Large intestine (tissue), 12 donors: ENCODE data around the gene TXNDC11. TPM values are rescaled to one million over a fixed set of nuclear protein-coding genes. Genes with fewer than 3 reads are reported as not detected.
"Not testable (repeated sequence)": the region's sequence is repeated elsewhere in the genome, so short reads cannot be mapped to it uniquely, and the experiment has no call there.

Source experiments
- DNase-seq, 2 donors: peaks; one replicate each; pipeline versions ENCODE4 v3.0.0 to v3.0.0-alpha.2; 2013
- H3K27ac ChIP-seq: one replicate; pipeline ENCODE4 v1.5.1; 2013; ENCODE audit warnings: low read length
- H3K27me3 ChIP-seq: 2 replicates; pipeline ENCODE4 v1.6.1; 2013; ENCODE audit warnings: low read length; ENCODE audit not compliant: control insufficient read depth, insufficient read depth
- H3K36me3 ChIP-seq: 2 replicates; pipeline ENCODE4 v1.6.1; 2013; ENCODE audit warnings: low read length; ENCODE audit not compliant: control insufficient read depth, insufficient read depth
- H3K4me1 ChIP-seq: one replicate; pipeline ENCODE4 v1.6.1; 2013; ENCODE audit warnings: low read length; ENCODE audit not compliant: control insufficient read depth, insufficient read depth
- H3K4me3 ChIP-seq: one replicate; pipeline ENCODE4 v1.5.1; 2013; ENCODE audit warnings: low read length
- H3K9me3 ChIP-seq: one replicate; pipeline ENCODE4 v1.6.1; 2013; ENCODE audit warnings: mild to moderate bottlenecking, low read depth, low read length, moderate library complexity; ENCODE audit not compliant: control insufficient read depth
- WGBS: methylation state at CpG from one replicate; pipeline ENCODE4 v1.1.5; 2013; ENCODE audit warnings: low lambda C conversion rate; ENCODE audit not compliant: insufficient coverage; 5-methylcytosine and 5-hydroxymethylcytosine counted together
- long read RNA-seq, 11 donors: transcript quantifications; one replicate each; lab custom pipeline, GENCODE V29; 2026
- polyA plus RNA-seq: library from polyadenylated mRNA; unstranded; fragments of 120-200 nt; gene quantifications from one replicate; pipeline ENCODE4 v1.2.1, GENCODE V29; 2013

Gene TXNDC11, protein sequence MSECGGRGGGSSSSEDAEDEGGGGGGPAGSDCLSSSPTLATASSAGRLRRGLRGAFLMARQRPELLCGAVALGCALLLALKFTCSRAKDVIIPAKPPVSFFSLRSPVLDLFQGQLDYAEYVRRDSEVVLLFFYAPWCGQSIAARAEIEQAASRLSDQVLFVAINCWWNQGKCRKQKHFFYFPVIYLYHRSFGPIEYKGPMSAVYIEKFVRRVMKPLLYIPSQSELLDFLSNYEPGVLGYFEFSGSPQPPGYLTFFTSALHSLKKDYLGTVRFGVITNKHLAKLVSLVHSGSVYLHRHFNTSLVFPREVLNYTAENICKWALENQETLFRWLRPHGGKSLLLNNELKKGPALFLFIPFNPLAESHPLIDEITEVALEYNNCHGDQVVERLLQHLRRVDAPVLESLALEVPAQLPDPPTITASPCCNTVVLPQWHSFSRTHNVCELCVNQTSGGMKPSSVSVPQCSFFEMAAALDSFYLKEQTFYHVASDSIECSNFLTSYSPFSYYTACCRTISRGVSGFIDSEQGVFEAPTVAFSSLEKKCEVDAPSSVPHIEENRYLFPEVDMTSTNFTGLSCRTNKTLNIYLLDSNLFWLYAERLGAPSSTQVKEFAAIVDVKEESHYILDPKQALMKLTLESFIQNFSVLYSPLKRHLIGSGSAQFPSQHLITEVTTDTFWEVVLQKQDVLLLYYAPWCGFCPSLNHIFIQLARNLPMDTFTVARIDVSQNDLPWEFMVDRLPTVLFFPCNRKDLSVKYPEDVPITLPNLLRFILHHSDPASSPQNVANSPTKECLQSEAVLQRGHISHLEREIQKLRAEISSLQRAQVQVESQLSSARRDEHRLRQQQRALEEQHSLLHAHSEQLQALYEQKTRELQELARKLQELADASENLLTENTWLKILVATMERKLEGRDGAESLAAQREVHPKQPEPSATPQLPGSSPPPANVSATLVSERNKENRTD
- 42.5 TPM for polyA plus RNA-seq
- long read RNA-seq, donor 1, partial matches to known transcripts: 0 of 3 reads
- long read RNA-seq, donor 1, other reads (novel, unspliced or antisense): 0 of 3 reads
- long read RNA-seq, donor 2, transcript TXNDC11-201 (12 exons, 3,140 nt): major isoform, 8 of 9 reads
- long read RNA-seq, donor 2, partial matches to known transcripts: 0 of 9 reads
- long read RNA-seq, donor 2, other reads (novel, unspliced or antisense): 0 of 9 reads
- long read RNA-seq, donor 3: 0 reads
- long read RNA-seq, donor 4, partial matches to known transcripts: 0 of 1 reads
- long read RNA-seq, donor 4, other reads (novel, unspliced or antisense): 0 of 1 reads
- long read RNA-seq, donor 5, partial matches to known transcripts: 0 of 4 reads
- long read RNA-seq, donor 5, other reads (novel, unspliced or antisense): 0 of 4 reads
- long read RNA-seq, donor 6, partial matches to known transcripts: 8 of 11 reads
- long read RNA-seq, donor 6, other reads (novel, unspliced or antisense): 0 of 11 reads
- long read RNA-seq, donor 7, partial matches to known transcripts: 5 of 6 reads
- long read RNA-seq, donor 7, other reads (novel, unspliced or antisense): 0 of 6 reads
- long read RNA-seq, donor 8, partial matches to known transcripts: 9 of 13 reads
- long read RNA-seq, donor 8, other reads (novel, unspliced or antisense): 0 of 13 reads
- long read RNA-seq, donor 9, partial matches to known transcripts: 9 of 12 reads
- long read RNA-seq, donor 9, other reads (novel, unspliced or antisense): 0 of 12 reads
- long read RNA-seq, donor 10, partial matches to known transcripts: 0 of 3 reads
- long read RNA-seq, donor 10, other reads (novel, unspliced or antisense): 0 of 3 reads
- long read RNA-seq, donor 11, partial matches to known transcripts: 10 of 11 reads
- long read RNA-seq, donor 11, other reads (novel, unspliced or antisense): 0 of 11 reads

DNA sequence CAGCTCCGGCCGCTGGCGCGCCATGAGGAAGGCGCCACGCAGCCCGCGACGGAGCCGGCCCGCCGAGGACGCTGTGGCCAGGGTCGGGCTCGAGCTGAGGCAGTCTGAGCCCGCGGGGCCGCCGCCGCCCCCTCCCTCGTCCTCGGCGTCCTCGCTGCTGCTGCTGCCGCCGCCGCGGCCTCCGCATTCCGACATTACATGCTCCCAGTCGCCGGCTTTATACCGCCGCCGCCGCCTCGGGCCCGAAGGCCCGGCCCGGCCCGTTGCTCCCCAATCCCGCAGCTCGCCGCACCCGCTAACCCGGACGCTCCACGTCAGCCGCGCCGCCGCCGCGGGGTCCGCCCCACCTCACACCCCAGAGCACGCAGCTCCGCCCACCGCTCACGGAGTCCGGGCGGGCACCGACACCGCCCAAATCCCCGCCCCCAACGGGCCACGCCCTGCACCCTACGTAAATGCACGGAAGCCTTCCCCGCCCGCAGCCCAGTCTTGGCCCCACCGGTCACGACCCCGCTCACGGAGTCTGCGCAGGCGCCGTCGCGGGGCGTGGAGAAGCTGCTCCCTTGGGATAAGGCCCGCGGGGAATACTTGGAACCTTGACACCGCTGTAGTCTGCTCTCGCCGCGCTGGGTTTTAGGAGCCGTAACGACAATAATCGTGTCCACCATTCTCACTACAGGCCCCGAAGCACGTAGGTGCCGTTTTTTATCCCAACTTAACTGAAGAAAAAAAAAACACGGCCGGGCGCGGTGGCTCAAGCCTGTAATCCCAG is at the start of gene TXNDC11:
TSS of gene TXNDC11 (minus strand) at position 322 of the 772 bp plus-strand sequence. CDS start at position 195, 127 bp downstream.
- peak within 1 kb of the TSS; percentile 95 for H3K4me3 ChIP-seq
- H3K9me3 ChIP-seq: no peaks in the 10 kb centered on the region
- H3K27ac ChIP-seq: peak within 1 kb of the TSS; percentile 99
- no CpG with 5 or more reads among the region's 96 CpGs for WGBS
- peaks cover 35% of the 10 kb centered on the region for H3K4me1 ChIP-seq
- H3K27me3 ChIP-seq: no peaks in the 10 kb centered on the region
- H3K36me3 ChIP-seq: peaks cover 3% of the 10 kb centered on the region
- peak; percentile 99 to 100 for DNase-seq

GRCh38 chr16:11791144-11791828 is 48.6 kb upstream of the TXNDC11 start:
- peak in 1 of 2 donors; percentile 62 for DNase-seq
- peaks cover 4% of the 10 kb centered on the region for H3K36me3 ChIP-seq
- WGBS: no CpG with 5 or more reads among the region's 8 CpGs
- no peaks in the 10 kb centered on the region for H3K27me3 ChIP-seq
- H3K9me3 ChIP-seq: no peaks in the 10 kb centered on the region
- no peak overlapping the region for H3K4me3 ChIP-seq
- peak overlapping the region; percentile 69 for H3K27ac ChIP-seq
- peaks cover 35% of the 10 kb centered on the region for H3K4me1 ChIP-seq

GRCh38 chr16:11788914-11789313 is 46.3 kb upstream of the TXNDC11 start:
- Histone ChIP-seq H3K27me3 (no peaks in the 10 kb centered on the region), H3K27ac (no peak overlapping the region), H3K4me1 (peaks cover 33% of the 10 kb centered on the region), H3K36me3 (no peaks in the 10 kb centered on the region), H3K9me3 (no peaks in the 10 kb centered on the region), H3K4me3 (no peak overlapping the region)
- DNase-seq: no peak
- no CpG with 5 or more reads among the region's 3 CpGs for WGBS

- no CpG with 5 or more reads among the region's 13 CpGs for WGBS
- not testable (repeated sequence) for H3K4me1 ChIP-seq, H3K9me3 ChIP-seq, DNase-seq, H3K27ac ChIP-seq, H3K36me3 ChIP-seq, H3K4me3 ChIP-seq, H3K27me3 ChIP-seq
These were observed 42.4 kb upstream of the TXNDC11 start for GRCh38 chr16:11784980-11785599.

- no CpG with 5 or more reads among the region's 6 CpGs for WGBS
- H3K27ac ChIP-seq, DNase-seq, H3K36me3 ChIP-seq, H3K4me3 ChIP-seq, H3K27me3 ChIP-seq, H3K9me3 ChIP-seq, H3K4me1 ChIP-seq: not testable (repeated sequence)
These were observed 41.7 kb upstream of the TXNDC11 start for GRCh38 chr16:11784381-11784780.

DNA sequence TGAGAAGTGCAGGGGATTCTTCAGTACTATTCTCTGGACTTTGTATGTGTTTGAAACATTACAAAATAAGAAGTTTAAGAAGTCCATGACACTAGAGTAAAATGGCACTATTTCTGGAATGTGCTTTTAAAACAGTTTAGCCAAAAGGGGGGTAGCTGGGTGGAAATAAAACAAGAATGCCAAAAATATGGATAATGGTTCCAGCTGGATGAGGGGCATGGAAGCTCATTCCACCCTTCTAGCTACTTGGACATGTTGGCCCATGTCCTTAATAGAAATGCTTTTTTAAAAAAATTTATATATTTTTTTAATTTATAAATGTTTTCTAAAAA is 41.3 kb upstream of the TXNDC11 start:
- no peak for DNase-seq
- Histone ChIP-seq H3K4me1 (peaks cover 6% of the 10 kb centered on the region), H3K9me3 (no peaks in the 10 kb centered on the region), H3K27me3 (no peaks in the 10 kb centered on the region), H3K36me3 (peaks cover 11% of the 10 kb centered on the region), H3K27ac (peak overlapping the region; percentile 40), H3K4me3 (no peak overlapping the region)

DNA sequence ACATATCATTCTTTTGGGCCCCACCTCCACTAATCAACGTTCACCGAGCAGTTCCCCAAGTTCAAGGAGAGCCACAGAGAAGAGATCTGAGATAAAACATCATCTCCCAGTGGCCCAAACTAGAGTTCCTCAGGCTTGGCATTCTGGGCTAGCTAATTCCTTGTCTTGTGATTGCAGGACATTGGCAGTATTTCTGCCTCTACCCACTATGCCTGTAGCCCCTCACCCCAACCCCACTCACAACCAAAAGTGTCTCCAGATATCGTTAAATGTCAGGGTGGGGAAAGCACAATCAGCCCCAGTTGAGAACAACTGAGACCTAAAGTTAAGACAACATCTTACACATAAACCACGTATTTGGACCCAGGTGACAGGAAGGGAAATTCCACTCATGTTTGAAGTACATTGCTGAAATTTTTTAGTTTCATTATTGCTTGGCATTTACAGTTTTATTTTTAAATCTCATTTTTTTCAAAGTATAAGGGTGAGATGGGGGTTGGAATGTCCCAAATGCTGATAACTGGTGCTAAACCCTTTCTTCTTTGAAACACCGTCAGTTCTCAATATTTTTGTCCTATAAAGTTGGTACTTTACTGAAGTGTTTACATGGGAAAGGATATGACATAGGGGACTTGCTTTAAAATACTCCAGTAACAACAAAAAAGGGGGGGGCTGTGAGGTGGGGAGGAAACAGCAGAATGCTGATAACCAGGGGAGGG is 40.8 kb upstream of the TXNDC11 start:
- no peaks in the 10 kb centered on the region for H3K27me3 ChIP-seq
- peak overlapping the region; percentile 40 for H3K27ac ChIP-seq
- DNase-seq: peak in 1 of 2 donors; percentile 15
- no peaks in the 10 kb centered on the region for H3K9me3 ChIP-seq
- H3K4me3 ChIP-seq: no peak overlapping the region
- H3K36me3 ChIP-seq: peaks cover 11% of the 10 kb centered on the region
- peaks cover 6% of the 10 kb centered on the region for H3K4me1 ChIP-seq
- 78% methylated on average over 1 of the region's 5 CpGs for WGBS

DNA sequence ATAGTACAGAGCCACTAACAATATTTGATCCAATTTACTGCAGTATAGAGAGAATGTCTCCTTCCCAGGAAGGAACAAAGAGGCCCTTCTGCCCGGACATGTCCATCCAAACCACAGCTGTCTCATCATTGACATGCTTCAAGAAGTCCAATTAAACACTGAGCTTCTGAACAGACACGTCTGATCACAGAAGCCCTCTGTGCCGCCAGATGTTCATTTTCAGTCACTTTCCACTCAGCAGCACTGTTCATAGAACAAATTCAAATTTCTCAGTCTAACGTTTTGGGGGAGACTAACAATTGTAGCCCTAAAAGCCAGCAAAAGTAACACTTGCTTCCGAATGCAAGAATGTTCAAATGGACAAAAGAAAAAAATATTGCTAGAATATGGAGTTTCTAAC is 39.1 kb upstream of the TXNDC11 start:
- WGBS: 76% methylated on average over 3 of the region's 5 CpGs

More for the DNA sequence above, 39.1 kb upstream of the TXNDC11 start:
- H3K4me3 ChIP-seq: no peak overlapping the region
- H3K4me1 ChIP-seq: peaks cover 6% of the 10 kb centered on the region
- no peaks in the 10 kb centered on the region for H3K27me3 ChIP-seq
- no peaks in the 10 kb centered on the region for H3K9me3 ChIP-seq
- no peak for DNase-seq
- no peak overlapping the region for H3K27ac ChIP-seq
- H3K36me3 ChIP-seq: peaks cover 24% of the 10 kb centered on the region
